ELF-1 (cell line): ENCODE results near the gene NAPG.
"Not testable (repeated sequence)": the region's sequence is repeated elsewhere in the genome, so short reads cannot be mapped to it uniquely, and the experiment has no call there.

Source experiments
- DNase-seq: peaks from one replicate; pipeline ENCODE4 v3.0.0-alpha.2; 2016; ENCODE audit warnings: low read depth, low spot score

Gene NAPG

DNA sequence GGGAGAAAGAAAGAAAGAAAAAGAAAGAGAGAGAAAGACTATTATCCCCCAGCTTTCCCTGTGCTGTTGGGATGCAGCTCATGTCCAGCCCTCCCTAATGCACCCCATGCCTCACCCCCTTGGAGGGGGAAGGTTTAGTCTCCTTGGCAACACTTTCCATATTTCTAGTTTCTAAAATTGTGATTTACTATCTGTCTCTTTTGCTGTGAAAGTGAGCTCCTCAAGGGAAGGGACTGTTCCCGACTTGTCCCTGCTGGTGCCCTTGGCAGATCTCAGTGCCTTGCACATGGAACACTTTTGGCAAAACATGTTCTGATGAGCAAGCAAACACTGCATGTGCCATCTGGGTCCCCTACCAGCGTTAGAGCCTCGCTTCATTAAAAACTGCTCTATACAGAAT is 11.7 kb upstream of the NAPG start:
- DNase-seq, result no peak

DNA sequence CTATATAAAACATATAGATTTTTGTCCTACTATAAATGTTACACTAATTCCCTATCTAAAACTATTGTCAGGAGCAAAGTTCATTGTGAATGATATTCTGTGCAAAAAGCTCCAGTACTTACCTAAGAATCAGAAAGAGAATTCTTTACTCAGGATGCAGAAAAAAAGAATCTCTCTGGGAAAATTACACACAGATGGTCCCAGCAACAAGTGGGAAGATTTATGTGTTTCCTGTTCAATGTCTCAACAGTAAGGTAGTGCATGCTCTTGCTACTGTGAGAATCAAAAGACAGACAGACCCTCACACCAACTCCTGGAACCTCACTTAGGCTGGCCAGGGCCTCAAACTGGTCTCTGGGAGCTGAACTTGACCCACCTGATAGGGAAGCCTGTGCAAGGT is 11.2 kb upstream of the NAPG start:
- no peak for DNase-seq

DNA sequence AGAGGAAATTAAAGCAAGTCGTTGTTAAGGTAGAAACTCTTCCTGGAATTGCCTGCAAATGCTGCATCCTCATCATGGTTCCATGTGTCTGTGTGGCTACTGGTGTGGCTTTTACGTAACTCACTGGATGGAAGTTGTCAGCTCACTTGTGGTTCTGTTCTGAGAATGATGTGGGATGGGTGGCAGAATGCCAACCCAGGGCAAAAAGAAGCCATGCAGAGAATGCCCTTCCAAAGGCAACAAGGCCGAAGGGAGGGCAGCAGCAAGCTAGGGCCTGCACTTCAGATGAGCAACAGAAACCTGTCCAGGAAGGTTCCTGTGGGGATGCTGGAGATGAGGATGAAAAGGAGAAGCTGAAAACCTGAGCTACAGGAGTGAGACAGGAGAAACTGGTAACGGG is 10.4 kb upstream of the NAPG start:
- no peak for DNase-seq

DNA sequence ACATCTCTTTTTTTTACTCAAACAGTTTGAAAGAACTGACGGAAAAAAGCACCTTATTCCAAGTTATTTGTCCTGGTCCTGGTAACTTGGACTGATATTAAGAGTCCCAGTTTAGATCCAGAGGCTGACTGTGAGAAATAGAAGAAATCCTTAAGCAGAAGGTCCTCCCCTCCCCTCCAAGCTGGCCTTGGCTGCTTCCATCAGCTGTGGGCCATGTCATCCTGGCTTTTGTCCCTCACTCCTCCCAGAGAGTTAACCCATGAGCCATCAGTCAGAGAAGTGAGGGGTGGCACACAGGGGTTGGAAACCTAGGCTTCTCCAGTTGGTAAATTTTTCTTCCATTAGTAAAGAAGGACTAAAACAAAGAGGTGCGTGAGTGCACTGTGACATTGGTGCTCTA is 9.7 kb upstream of the NAPG start:
- DNase-seq, result no peak

DNA sequence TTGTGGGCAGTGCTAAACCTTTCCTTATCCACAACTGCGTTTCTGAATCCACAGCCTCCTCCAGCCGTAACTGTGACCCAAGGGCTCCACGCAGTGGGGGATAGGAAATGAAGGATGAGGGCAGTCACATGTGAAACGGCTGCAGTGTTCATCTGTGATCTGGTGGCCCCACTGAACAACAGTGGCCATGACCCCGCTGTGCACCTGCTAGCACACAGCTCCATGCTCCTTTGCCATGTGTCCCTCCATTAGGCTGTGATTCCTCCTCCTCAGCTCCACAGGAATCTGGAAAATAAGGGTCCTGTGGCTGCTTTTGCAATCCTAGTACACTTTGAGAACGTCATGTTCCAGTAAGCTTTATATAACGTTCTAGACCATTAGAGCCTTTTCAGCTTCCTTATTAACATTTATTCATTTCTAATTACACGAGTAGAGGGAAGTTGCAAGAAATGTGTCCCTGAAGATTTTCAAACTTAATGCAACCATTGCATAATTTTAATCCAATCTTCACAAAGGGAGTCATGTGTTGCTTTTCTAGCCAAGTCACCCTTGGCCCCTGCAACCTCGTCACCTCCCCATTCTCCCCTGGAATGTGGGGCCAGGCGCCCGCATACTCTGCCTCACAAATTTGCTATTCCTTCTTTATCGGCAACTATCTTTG is 7.1 kb upstream of the NAPG start:
- DNase-seq, result peak; percentile 30

DNA sequence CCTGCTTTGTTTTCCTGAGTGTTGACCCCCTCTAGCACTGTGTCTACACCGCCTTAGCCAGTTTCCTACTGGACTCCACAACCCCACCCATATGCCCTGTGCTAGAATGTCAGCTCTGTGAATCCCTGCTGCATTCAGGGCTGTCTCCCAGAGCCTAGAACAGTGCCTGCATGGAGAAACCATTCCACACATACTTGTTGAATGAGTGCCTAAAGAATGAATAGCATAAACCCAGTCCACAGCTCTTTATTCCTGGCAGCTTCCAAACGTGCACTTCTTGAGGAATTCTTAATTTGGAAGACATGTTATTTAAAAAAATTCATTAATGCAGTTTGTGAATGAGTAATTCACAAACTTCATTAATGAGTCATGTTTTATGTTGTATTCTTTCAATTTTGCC is 6.5 kb upstream of the NAPG start:
- no peak for DNase-seq

DNA sequence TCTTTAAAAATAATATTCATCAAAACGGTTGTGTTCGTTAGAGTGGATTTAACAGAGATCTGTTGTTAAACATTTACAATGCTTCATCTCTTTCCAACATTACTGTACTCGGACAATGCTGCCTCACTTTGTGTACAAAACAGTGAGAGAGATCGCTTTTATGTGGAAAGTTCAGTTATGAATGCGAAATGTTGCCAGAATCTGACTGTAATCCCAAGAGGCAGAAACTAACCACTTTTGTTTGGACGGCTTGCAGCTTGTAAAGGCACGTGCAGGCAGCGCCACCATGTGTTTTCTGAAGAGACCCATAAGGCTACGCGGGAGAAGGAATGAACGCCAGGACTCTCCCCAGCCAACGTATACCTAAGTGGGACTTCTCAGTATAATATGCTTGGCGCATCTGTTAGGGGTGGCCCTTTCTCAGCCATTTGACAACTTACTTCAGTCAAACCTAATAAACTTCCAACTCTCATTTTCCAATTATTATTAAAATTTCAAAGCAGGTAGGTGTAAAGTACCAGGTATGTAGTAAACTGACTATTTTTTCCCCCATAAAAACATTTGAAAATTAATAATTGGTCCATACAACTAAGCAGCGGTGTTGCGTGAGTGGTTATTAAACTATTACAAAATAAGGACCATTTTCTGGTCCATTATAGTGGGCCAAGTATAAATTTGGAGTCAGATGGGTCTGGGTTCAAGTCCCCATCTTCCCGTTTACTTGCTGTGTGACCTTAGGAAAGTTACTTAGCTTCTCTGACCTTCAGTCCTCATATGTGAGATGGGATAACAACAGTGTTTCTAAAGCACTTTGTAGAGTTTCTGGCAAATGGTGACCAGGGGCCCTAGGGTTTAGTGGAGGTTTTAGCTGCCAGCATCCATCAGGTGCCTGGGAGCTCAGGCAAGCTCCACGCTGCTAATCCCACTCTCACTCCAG is 5.6 kb upstream of the NAPG start:
- DNase-seq, result peak; percentile 78

DNA sequence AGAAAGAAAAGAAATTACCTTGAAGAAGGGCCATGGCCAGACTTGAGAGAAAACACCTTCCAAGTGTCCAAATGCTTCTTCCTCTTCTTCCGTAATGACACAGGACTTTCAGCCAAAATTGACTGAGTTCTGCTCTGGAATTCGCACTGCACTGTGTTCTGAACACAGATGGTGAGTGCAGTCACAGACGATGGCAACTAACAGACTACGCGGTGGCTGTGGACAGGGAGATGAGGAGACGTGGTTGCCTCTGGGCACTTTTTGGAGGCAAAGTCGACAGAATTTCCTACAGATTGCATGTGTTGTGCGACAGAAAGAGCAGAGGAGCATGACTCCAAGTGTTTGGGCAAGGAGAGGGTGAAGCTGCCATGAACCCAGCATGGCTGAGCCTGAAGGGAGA is 4.3 kb upstream of the NAPG start:
- DNase-seq, result no peak

DNA sequence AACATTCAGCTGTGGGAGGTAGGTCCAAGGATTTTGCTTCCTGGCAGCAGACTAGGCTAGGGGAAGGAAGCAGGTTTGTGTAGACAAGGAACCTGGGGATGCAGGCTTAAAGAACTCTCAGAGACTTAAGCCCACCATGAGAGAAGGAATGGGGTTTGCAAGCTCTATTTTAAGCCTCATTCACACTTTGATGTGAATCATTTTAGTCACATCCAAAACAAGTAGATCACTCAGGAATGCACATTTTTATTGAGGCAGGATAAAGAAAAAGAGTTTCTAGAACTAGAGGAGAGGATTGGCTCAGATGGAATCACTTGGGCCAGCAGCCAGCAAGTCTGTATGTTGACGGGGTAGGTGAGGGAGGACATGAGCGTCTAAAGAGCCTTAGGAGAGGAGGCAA is 3.3 kb upstream of the NAPG start:
- DNase-seq, result no peak

DNA sequence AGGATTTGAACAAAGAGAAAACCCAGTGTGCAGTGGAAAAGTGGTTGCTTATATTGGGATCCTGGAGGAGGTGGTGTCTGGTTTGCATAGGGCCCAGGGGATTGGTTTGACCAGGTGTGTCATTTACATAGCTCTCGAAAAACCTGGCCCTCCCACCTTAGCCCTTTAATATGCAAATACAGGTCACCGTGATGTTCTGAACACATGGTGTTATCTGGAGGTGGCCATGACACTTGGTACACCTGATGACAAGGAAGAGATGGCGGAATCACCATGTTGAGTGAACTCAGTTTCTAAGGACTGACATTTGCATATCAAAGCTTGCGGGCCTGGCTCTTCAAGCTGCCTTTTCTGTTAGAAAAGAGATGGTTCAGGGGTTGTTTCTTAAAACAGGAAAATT is 2.3 kb upstream of the NAPG start:
- peak; percentile 56 for DNase-seq

DNA sequence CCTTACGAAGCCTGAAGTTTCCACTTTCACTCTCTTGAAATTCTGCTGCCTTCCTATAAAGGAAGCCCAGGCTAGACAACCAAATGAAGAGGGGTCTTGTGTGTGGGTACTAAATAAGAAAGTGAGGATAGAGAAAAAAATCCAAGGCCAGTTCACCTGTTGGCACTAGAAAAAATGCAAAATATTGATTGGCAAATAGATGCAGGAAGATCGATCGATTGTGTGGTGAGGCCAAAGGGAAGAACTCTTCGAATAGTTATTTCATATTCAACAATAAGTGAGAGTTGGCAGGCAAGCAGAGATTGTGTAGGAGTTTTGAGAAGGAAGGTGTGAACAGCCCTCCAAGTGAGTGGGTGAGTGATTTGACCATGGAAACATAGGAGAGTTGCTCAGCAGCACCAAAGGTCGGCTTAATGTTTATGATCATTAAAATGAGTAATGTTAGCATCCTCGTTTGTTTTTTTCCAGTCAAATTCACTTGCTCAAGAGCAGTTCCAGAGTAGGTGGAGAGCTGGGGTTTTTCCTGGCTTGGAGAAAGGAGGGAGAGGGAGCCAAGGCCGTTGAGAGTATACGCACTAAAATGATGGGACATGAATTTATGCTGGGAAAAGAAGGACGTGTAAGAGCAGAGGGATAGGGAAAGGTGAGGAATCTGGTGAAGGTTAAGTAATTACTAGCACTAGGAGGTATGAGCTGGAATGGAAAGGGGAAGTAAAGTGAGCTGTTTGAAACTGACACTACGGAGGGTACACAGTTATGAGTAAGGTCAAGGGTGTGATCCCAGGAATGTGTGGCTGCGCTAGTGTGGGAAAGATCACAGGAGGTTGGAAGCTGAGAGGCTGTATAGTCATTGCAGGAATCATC is 1.1 kb upstream of the NAPG start:
- DNase-seq, result no peak

DNA sequence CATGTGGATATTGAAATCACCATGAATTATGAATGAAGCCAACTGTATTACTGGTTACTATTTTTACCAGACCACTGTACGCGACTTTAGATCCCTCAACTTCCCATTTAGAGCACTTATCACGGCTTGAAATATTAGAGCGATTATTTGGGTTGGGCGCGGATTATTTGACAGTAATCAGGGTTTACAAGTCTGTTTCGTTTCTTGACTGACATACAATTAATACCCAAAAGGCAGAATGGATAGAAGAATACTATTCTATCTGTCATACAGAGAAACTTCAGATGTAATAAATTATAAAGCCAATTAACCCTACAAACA is 496 bp upstream of the NAPG start:
- no peak for DNase-seq

DNA sequence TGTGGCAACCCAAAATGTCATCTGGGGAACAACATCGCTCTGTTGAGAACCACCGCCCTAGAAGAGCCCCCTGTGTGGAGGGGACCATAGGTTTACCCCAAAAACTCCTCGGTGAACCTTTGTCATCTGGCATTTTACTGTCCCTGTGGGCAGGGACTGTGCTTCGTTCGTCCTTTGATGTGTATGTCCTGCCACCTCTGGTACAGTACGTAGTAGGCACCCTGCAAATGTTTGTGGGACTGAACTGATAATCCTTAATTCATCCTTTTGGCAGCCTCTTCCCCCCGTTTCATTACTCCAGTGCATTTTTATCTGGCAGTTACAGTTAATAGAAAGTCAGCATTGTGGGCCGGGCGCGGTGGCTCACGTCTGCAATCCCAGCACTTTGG is 728 bp downstream of the NAPG start:
- DNase-seq, result no peak

DNA sequence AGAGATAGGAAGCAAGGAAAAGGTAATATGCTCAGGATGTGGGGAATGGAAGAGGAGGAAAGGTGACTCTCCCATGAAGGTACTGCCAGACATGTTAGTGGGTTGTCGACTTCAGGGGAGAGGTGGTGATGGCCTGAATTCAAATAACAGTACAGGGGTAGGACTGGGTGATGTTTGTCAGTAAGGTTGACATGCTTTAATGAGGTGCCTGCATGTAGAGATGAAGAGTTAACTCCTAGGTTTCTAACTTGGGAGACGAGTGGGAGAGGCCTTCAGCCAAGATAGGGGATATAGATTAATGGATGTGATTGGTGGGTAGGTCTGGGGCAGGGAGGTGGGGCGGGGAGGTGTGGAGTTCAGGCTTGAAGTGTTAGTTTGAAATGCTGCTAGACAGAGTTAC is 2.6 kb downstream of the NAPG start:
- no peak for DNase-seq

DNA sequence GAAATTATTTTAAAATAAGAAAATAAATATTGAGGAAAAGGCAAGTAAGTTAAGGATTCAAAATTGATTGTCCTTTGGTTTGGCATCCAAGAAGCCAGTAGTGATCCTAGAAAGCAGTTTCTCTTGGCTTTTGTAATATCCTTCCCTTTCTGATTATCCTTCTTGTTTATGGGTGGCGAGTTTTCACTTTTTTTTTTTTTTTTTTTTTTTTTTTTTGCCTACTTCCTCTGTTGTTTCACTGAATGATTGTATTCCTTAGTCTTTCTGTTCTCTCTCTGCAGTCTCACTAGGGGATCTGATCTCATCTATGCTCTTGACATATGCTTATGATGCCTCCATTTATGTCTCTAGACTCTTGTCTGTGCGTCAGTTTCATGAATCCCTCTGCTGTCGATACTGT is 4.2 kb downstream of the NAPG start:
- DNase-seq, result no peak

DNA sequence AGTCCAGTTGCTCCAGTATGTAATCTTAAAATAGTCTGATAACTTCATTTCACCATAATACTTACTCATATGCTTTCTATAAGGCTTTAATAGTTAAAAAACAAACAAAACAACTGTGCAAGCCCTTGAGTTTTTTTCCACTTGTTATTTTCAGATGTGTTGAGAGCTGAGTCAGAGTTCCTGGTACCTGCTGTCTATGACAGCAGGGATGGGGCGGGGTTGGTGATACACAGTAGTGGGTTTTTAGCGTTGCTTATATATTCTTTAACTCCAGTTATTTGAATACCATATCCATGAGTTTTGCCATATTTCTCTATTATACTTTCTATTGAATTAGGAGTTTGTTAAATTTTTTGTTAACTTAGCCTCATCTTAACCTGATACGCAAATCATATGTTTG is 5.0 kb downstream of the NAPG start:
- no peak for DNase-seq

DNA sequence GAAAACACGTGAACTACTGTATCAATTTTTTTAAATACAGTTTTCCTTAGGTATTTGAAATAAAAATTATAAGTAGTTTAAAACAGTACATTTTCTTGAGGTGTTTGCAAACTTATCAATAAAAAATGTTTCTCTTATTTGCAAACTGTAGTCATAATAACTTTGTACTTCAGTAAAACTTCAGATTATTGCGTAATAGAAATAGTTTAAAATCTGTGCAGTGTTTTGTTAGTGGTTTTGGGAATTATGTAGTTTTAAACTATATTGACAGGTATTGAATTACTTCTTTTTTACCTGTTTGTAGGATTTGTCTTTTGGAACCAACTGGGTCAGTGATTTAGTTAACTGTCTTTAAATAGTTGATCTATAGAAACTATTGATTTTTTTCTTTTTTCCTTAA is 7.3 kb downstream of the NAPG start:
- no peak for DNase-seq

DNA sequence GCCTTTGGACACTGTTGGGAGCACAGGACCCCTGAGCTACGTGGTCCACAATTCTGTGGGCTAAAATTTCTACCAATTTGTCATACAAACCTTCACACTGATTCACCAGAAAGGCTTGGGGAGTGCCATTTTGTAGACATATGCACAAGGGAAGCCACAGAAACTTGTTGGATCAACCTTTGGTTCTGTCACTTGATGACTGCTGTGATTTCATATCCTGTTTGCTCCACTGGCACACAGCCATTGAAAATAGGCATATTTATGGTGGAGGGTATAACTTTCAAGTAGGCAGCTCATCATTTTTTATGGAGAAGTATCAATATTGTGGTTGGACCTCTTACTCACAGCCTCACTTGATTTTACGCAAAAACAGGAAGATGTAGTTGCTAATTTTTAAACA is 10.5 kb downstream of the NAPG start:
- no peak for DNase-seq

DNA sequence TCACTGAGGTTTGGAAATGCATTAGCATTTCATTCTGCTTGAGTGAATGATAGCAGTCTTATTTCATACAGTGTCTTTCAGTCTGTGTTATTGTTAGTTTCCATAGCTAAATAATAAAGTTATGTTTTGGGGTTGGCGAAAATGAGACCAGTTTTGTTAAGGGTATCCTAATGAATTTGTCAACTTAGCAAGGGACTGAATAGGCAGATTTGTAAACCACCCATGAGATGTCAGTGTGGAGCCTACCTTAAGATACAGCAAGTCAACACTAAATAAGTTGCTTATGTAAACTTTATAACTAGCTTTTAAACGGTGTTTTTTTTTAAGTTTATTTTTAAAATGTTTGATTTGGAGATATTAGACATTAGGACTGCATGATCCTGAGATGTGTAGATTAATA is 11.9 kb downstream of the NAPG start:
- no peak for DNase-seq

DNA sequence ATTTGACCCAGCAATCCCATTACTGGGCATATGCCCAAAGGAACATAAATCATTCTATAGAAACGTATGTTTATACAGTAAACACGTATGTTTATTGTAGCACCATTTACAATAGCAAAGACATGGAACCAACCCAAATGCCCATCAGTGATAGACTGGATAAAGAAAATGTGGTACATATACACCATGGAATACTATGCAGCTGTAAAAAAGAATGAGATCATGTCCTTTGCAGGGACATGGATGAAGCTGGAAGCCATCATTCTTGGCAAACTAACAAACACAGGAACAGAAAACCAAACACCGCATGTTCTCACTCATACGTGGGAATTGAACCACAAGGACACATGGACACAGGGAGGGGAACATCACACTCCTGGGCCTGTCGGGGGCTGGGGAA is 13.3 kb downstream of the NAPG start:
- DNase-seq, result not testable (repeated sequence)

DNA sequence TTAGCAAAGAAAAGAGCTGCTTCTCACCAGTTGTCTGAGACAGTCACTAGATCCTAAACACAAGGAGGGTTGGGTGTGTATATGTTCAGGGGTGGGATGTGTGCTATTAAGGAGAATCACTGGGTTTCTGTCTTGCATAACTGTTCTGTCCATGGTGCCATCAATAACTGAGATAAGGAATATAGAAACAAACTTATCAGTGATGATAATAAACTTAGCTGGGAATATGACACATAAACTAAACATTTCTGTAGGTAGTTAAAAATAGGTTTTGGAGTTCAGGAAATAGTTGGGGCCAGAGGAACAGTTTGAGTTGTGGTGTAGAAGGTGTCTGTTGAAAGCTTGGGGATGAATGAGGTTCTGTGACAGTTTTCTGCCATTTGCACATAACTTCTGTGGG is 17.4 kb downstream of the NAPG start:
- DNase-seq, result no peak

DNA sequence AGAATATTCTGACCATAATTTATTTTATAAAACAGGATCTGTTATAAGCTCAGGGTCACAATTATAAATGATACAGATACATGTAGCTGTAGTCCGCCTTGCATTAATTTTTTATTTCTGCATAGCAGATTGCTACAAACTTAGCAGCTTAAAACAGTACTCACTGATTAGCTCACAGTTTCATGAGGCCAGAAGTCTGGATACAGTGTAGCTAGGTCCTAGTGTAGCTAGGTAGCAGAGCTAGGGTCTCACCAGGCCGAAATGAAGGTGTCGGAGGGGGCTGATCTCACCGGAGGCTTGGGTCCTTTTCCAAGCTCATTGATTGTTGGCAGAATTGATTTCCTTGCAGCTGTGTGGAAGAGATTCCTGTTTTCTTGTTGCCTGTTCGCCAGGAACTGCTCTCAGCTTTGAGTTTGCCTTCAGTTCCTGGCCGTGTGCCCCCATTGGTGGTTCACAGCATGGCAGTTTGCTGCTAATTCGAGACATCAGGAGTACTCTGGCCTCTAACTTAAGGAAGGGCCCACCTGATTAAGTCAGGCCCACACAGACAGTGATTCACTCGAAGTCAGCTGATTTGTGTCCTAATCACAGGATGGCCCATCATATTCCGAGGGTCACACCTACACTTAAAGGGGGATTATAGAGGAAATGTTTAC is 18.4 kb downstream of the NAPG start:
- DNase-seq, result no peak
